ENCODE measurements around the gene DGAT2. TPM values are rescaled to one million over a fixed set of nuclear protein-coding genes. Genes with fewer than 3 reads are reported as not detected.

Gene DGAT2
- total RNA-seq, 2 experiments from 2014 or later: 1.4 to 1.5 TPM

DNA sequence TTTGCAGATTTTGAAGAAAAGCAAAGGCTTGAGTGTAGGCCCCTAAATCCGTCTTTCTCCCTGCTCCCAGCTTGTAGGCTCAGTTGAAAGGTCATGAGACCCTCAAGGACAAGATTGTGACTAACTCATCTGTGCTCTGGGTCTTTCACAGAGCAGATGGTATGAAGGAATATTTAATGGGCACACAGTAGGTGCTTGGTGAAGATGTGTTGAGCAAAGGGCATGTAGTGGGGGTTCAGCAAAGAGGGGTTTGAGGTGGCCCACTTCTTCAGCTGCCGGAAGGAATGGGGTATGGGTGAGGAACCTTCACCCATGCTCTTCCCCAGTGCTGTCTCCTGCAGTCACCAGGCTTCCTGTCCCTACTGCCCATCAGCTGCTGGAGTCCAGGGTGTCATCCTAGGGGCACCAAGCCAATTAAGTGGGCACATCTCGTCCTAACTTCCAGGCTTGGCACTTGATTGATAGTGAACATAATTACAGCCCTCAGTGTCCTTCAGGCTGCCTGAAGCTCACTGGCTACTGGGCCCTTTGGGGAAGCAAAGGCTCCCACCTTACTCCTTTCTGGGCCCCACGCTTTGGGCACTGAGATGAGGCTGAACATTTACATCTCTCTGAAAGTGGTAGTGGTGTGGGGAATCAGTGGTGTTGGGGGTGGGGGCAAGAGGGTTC is 15.0 kb downstream of the DGAT2 start:
- no peaks in the 10 kb centered on the region for H3K4me1 Mint-ChIP-seq
- H3K9me3 Mint-ChIP-seq (ENCODE audit: low read depth): no peaks in the 10 kb centered on the region
- POLR2A ChIA-PET: no interaction called here
- no peak overlapping the region for H3K27ac Mint-ChIP-seq
- H3K4me3 Mint-ChIP-seq: no peak overlapping the region
- CTCF ChIA-PET: interaction anchor here (0.6 kb wide), 1 partner anchor 1245 kb away, joined by 3 read pairs; no protein-coding TSS in a partner anchor
- H3K36me3 Mint-ChIP-seq (ENCODE audit: low read depth): no peaks in the 10 kb centered on the region
- no peak for ATAC-seq
- intact Hi-C loops (cut with DNase I, micrococcal nuclease): no loop called here
- no peak for DNase-seq
- no peaks in the 10 kb centered on the region for H3K27me3 Mint-ChIP-seq

DNA sequence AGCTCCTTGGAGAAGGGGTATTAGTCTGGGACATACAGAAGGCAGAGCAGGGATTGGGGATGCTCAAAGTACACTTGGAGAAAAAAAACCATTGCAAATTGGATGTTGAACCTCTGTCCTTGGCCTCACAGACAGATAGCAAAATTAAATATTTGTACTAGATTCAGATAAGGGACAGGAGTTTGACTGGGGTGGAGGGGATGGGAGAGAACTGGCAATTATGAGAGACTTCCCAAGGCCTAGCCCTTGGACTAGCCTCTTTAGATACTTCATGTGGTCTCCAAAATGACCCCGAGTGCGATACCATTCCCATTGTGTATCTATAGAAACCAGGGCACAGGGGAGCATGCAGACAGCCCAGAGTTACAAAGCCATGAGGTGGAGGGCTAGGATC is 15.5 kb downstream of the DGAT2 start:
- DNase-seq: no peak
- H3K36me3 Mint-ChIP-seq (ENCODE audit: low read depth): no peaks in the 10 kb centered on the region
- POLR2A ChIA-PET: no interaction called here
- no peak overlapping the region for H3K27ac Mint-ChIP-seq
- H3K9me3 Mint-ChIP-seq (ENCODE audit: low read depth): no peaks in the 10 kb centered on the region
- CTCF ChIA-PET: interaction anchor here (0.6 kb wide), 1 partner anchor 1246 kb away, joined by 3 read pairs; no protein-coding TSS in a partner anchor
- H3K4me3 Mint-ChIP-seq: no peak overlapping the region
- intact Hi-C loops (cut with DNase I, micrococcal nuclease): no loop called here
- ATAC-seq: no peak
- H3K4me1 Mint-ChIP-seq: no peaks in the 10 kb centered on the region
- no peaks in the 10 kb centered on the region for H3K27me3 Mint-ChIP-seq

DNA sequence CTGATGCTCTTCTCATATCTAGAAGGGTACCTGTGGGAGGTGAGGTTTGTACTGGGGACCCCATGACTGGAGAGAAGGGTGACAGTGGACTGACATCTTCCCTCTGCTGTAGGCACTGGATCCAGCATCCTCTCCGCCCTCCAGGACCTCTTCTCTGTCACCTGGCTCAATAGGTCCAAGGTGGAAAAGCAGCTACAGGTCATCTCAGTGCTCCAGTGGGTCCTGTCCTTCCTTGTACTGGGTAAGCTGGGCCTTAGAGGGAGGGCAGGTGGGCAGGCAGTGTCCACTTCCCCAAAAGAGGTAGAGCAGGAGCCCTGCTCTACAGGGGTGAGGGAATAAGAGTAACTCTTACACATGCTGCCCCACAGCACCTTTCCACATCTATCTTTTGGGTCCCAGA is 15.9 kb downstream of the DGAT2 start:
- intact Hi-C loops (cut with DNase I, micrococcal nuclease): no loop called here
- CTCF ChIA-PET: no interaction called here
- POLR2A ChIA-PET: no interaction called here
- DNase-seq (no peak), ATAC-seq (no peak)
- Mint-ChIP-seq H3K9me3 (ENCODE audit: low read depth) (no peaks in the 10 kb centered on the region), H3K27ac (no peak overlapping the region), H3K4me1 (no peaks in the 10 kb centered on the region), H3K27me3 (no peaks in the 10 kb centered on the region), H3K36me3 (ENCODE audit: low read depth) (no peaks in the 10 kb centered on the region), H3K4me3 (no peak overlapping the region)

DNA sequence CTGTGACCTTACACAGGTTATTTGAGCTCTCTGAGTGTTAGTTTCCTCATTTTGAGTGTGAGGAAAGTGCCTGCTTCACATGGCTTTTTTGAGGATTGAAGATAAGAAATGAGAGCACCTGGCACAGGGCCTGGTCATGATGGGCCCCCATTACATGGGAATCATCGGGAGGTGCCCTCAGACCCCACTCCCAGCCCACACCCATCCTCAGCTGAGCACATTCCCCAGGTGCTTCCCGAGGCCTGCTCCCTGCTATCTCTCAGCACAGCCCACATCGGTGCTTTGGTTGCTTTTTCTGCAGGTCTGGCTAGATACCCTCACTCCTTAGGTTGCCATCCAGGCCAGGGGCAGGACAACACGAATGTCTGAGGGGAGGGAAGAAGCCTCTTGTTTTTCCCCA is 16.6 kb downstream of the DGAT2 start:
- Mint-ChIP-seq H3K9me3 (ENCODE audit: low read depth) (no peaks in the 10 kb centered on the region), H3K4me3 (no peak overlapping the region), H3K4me1 (no peaks in the 10 kb centered on the region), H3K27me3 (no peaks in the 10 kb centered on the region), H3K36me3 (ENCODE audit: low read depth) (no peaks in the 10 kb centered on the region), H3K27ac (no peak overlapping the region)
- ChIA-PET CTCF (no interaction called here), POLR2A (no interaction called here)
- ATAC-seq (no peak), DNase-seq (no peak)
- intact Hi-C loops (cut with DNase I, micrococcal nuclease): no loop called here

DNA sequence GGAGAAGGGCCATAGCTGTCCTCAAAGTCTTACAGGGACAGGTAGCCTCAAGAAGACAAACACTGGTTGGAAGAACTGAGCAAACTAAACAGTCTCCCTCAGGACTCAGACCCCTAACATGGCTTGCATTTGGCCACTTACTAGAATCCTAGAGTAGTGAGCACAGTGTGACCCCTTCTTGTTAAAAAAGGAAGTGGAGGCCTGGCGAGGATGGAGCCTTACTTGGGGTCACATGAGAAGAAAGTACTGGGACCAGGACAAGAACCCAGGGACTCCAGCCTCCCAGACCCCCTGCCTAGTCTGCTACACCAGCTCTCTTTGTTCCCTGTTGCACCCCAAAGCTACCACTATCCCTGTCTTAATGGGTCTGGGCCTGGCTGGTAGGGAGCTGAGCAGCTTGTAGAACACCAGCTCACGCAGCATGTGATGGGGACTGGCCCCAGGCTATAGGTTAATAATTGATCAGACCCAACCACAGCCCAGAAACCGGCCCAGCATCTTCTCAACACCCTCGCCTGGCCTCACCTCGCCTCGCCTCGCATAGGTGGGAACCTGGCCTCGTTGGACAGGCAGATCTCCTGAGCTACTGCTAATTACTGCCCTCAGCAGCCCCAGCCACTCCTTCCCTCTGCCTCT is 17.6 kb downstream of the DGAT2 start:
- Mint-ChIP-seq H3K4me3 (no peak overlapping the region), H3K27me3 (no peaks in the 10 kb centered on the region), H3K36me3 (ENCODE audit: low read depth) (no peaks in the 10 kb centered on the region), H3K27ac (no peak overlapping the region), H3K9me3 (ENCODE audit: low read depth) (no peaks in the 10 kb centered on the region), H3K4me1 (no peaks in the 10 kb centered on the region)
- intact Hi-C loops (cut with DNase I, micrococcal nuclease): no loop called here
- ChIA-PET CTCF (interaction anchor here (0.7 to 0.8 kb wide), 2 partner anchors 17 to 81 kb away, joined by 3 to 4 read pairs; partner anchors contain the start of gene DGAT2), POLR2A (no interaction called here)
- ATAC-seq (no peak), DNase-seq (no peak)

DNA sequence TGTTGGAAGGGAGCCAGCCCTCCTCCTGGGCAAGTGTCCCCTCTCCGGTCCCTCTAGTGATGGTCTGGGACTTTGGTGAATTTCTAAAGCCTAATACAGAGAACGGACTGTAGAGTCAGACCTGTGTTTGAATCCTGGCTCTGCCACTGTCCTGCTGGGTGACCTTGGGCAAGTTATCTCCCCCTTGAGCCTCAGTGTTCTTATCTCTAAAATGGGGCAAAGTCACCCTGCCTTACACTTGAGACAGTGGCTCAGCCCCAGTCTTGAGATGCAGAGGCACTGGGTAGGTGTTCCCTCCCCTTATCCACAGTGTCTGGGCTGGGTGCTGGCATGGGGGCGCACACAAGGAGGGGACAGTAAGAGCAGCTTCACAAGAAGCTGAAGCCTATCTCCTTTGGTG is 20.9 kb downstream of the DGAT2 start:
- intact Hi-C loops (cut with DNase I, micrococcal nuclease): no loop called here
- Mint-ChIP-seq H3K4me3 (no peak overlapping the region), H3K27ac (no peak overlapping the region), H3K9me3 (ENCODE audit: low read depth) (no peaks in the 10 kb centered on the region), H3K36me3 (ENCODE audit: low read depth) (no peaks in the 10 kb centered on the region), H3K27me3 (no peaks in the 10 kb centered on the region), H3K4me1 (no peaks in the 10 kb centered on the region)
- CTCF ChIA-PET: interaction anchor here (0.7 kb wide), 1 partner anchor 358 kb away, joined by 3 read pairs; no protein-coding TSS in a partner anchor
- no peak for DNase-seq
- ATAC-seq: no peak
- POLR2A ChIA-PET: no interaction called here

DNA sequence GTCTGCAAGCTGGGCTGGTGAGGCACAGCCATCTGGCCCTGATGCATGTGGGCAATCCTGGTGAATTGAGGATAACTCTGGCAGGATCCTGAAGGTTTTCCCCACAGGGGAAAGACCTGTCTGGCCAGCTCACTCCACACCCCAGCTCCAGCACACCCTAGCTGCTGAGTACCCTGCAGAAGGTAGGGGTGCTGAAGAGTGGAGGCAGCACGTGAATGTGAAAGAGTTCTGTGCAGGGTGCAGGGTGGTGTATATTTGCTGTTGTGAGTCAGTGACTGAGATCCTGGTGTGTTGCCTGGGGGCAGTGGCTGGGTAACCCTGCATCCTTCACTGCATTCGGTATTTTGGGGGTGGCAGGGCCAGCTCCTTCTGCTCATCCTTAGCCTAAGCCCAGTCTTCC is 22.4 kb downstream of the DGAT2 start:
- CTCF ChIA-PET: no interaction called here
- Mint-ChIP-seq H3K27ac (no peak overlapping the region), H3K4me3 (no peak overlapping the region), H3K9me3 (ENCODE audit: low read depth) (no peaks in the 10 kb centered on the region), H3K4me1 (no peaks in the 10 kb centered on the region), H3K27me3 (no peaks in the 10 kb centered on the region), H3K36me3 (ENCODE audit: low read depth) (no peaks in the 10 kb centered on the region)
- DNase-seq (no peak), ATAC-seq (no peak)
- POLR2A ChIA-PET: no interaction called here
- intact Hi-C loops (cut with DNase I, micrococcal nuclease): no loop called here

DNA sequence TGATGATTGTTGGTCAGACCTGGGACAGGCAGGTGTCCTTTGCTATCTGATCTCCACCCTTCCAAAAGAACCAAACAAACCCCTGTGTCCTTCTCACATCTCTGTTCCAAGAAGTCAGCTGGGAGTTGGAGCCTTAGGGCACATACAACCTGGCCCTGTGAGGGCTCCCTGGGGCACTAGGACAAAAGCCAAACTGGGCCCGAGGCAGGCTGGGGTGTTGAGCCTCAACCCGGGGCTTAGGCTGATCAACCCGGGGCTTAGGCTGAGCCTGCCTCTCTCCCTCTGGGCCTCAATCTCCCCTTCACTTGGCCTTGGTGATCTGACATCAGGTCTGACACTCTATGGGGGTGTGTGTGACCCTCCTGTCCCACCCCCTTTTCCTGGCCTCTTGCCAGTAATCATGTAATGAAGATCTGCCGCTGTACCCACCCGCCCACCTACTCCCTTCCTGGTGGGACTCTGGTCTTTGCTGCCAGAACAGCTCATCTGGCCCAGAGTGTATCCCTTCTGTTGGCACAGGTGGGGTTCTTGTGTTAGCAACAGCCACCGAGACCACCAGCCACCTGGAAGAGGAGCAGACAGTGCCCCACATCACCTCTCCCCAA is 23.7 kb downstream of the DGAT2 start:
- Mint-ChIP-seq H3K4me3 (no peak overlapping the region), H3K9me3 (ENCODE audit: low read depth) (no peaks in the 10 kb centered on the region), H3K27ac (no peak overlapping the region), H3K36me3 (ENCODE audit: low read depth) (no peaks in the 10 kb centered on the region), H3K4me1 (no peaks in the 10 kb centered on the region), H3K27me3 (no peaks in the 10 kb centered on the region)
- POLR2A ChIA-PET: interaction anchor here (0.6 kb wide), 1 partner anchor 932 kb away, joined by 3 read pairs; no protein-coding TSS in a partner anchor
- CTCF ChIA-PET: no interaction called here
- no peak for ATAC-seq
- intact Hi-C loops (cut with DNase I, micrococcal nuclease): no loop called here
- DNase-seq: no peak

DNA sequence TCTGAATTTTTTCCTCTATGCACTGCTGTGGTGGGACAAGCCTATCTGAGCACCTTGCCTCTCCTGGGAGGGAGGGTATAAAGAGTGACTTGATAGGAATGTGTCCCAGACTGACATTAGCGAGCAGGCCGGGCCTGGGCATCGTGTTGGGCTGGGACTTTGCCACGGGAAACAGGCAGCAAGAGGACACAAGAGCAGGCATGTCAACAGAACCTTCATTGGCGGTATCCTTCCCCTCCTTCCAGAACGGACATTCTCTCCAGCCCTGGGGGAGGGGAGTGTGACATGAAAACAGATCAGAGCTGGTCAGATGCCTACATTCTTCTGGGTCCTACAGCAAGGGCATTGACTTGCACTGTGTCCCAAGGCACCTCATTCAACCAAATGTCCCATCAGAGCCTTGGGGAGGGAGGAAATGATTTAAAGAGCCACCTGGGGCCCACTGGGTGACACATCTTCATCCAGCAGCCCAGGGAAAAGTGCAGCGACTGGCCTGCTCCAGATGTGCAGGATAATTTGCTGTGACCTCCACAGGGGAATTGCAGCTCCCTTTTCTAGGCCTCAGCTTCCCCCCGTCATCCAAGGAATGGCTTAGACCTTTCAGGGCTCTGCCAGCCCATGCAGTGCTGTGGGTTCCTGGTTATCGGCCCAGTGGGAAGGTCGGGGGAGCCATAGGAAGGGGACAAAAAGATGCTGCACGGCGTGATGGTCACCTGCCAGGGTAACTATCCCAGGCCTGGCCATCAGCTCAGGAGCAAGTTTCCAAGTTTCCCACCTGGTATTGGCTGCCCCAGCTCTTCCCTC is 24.6 kb downstream of the DGAT2 start:
- intact Hi-C loops (cut with DNase I, micrococcal nuclease): no loop called here
- ChIA-PET CTCF (interaction anchor here (0.5 to 1.5 kb wide), 3 partner anchors 11 to 124 kb away, joined by 3 read pairs; partner anchors contain the start of gene MAP6), POLR2A (interaction anchor here (0.6 kb wide), 1 partner anchor 931 kb away, joined by 3 read pairs; no protein-coding TSS in a partner anchor)
- no peak overlapping the region for H3K4me3 Mint-ChIP-seq
- DNase-seq (no peak), ATAC-seq (no peak)
- no peak overlapping the region for H3K27ac Mint-ChIP-seq
- H3K4me1 Mint-ChIP-seq: no peaks in the 10 kb centered on the region
- no peaks in the 10 kb centered on the region for H3K36me3 Mint-ChIP-seq (ENCODE audit: low read depth)
- H3K9me3 Mint-ChIP-seq (ENCODE audit: low read depth): no peaks in the 10 kb centered on the region
- H3K27me3 Mint-ChIP-seq: no peaks in the 10 kb centered on the region

DNA sequence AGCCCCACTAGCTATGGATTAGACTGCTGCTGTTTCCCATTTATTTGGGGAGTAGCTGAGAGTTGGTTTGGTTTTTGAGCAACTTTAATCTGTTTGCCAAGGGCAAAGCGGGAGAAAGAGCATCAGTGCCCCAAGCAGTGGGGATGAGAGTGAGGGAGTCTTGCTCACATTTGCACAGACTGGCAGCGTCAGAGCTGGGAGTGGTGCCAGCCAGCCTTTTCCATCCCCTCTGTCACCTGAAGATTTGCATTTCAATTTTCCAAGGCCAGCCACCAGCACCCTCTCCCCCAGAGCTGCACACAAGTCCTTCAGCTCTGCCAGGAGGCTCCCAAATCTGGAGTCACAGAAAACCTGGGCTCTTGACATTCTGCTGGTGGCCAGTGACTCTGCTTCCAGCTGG is 25.4 kb downstream of the DGAT2 start:
- Mint-ChIP-seq H3K36me3 (ENCODE audit: low read depth) (no peaks in the 10 kb centered on the region), H3K27ac (no peak overlapping the region), H3K27me3 (no peaks in the 10 kb centered on the region), H3K9me3 (ENCODE audit: low read depth) (no peaks in the 10 kb centered on the region), H3K4me3 (no peak overlapping the region), H3K4me1 (no peaks in the 10 kb centered on the region)
- DNase-seq: no peak
- ATAC-seq: no peak
- ChIA-PET CTCF (interaction anchor here (0.6 to 1.5 kb wide), 3 partner anchors 10 to 125 kb away, joined by 3 to 7 read pairs (median 3); partner anchors contain the start of gene MAP6), POLR2A (no interaction called here)
- intact Hi-C loops (cut with DNase I, micrococcal nuclease): no loop called here

DNA sequence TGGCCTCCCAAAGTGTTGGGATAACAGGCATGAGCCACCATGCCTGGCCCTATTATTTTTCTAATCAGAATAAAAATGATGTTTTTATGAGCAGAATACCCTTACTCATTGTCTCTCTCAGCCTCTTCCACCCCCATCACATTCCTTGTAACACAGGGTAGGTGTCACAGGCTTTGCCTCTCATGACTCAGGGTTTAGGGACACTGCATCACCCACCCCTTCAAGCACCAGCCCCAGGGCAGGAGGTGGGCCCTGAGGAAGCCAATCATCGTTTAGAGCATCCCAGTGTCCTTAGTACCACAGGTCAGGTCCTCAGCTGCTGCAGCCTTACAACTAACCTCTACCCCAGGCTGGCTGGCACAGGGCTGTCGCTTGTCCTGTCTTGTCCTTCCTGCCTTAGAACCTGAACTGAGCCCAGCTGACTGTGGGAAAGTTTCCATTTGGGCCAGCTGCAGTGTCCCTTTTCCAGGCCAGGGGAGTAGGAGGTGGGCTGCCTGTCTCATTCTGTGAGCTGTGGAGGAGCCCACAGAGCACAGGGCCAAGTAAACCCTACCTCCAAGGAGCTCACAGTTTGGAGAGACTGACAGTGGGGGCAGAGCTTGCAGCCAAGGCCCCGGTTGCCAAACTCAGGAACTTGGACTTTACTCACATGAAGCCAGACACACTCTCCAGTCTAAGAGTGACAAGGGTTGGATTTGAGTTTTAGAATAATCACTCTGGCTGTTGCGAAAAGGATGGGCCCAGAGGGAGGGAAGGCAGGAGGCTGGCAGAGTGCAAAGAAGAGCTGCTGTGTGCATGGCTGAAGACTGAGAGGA is 26.9 kb downstream of the DGAT2 start:
- intact Hi-C loops (cut with DNase I, micrococcal nuclease): no loop called here
- Mint-ChIP-seq H3K4me3 (no peak overlapping the region), H3K4me1 (no peaks in the 10 kb centered on the region), H3K27ac (no peak overlapping the region), H3K27me3 (no peaks in the 10 kb centered on the region), H3K9me3 (ENCODE audit: low read depth) (no peaks in the 10 kb centered on the region), H3K36me3 (ENCODE audit: low read depth) (no peaks in the 10 kb centered on the region)
- DNase-seq: no peak
- ChIA-PET POLR2A (no interaction called here), CTCF (interaction anchor here (0.6 to 1.2 kb wide), 4 partner anchors 8 to 1003 kb away, joined by 3 to 7 read pairs (median 3); no protein-coding TSS in a partner anchor)
- no peak for ATAC-seq
